Upper lobe of left lung (tissue), 4 donors: ENCODE results near the gene TMEM203.

Source experiments
- CTCF ChIP-seq, 6 experiments: fragments of 450-650 bp in 4 of 6; fragments of 200-600 bp in 2 of 6; sonication (generic) in 2 of 6; IDR thresholded peaks; one replicate each; pipeline ENCODE4 v1.5.1; 2016 to 2019; ENCODE audit warnings: antibody characterized with exemption in 6 of 6
- EP300 ChIP-seq, 4 donors: sonication (generic); formaldehyde crosslinking; IDR thresholded peaks; one replicate each; pipeline ENCODE4 v1.5.1; 2017; ENCODE audit warnings: antibody characterized with exemption in 4 of 4, control low read depth in 2 of 4
- POLR2A ChIP-seq, 4 donors: fragments of 450-650 bp; IDR thresholded peaks; one replicate each; pipeline ENCODE4 v1.5.1; 2016 to 2017; ENCODE audit warnings: antibody characterized with exemption in 4 of 4, mild to moderate bottlenecking in 2 of 4
- POLR2AphosphoS5 ChIP-seq, 2 donors: sonication (generic); formaldehyde crosslinking; IDR thresholded peaks; one replicate each; pipeline ENCODE4 v1.5.1; 2017; ENCODE audit warnings: antibody characterized with exemption in 2 of 2

GRCh38 chr9:137220317-137221094 lies 15.1 kb upstream of the TMEM203 start:
- no peak for TF ChIP-seq POLR2A (IDR thresholded peaks at IDR 0.05)
- no peak for TF ChIP-seq CTCF (IDR thresholded peaks at IDR 0.05)
- no peak for TF ChIP-seq POLR2AphosphoS5 (IDR thresholded peaks at IDR 0.05)
- no peak for TF ChIP-seq EP300 (IDR thresholded peaks at IDR 0.05)
